Lower leg skin (tissue), 4 donors: ENCODE measurements around the gene LYZ. TPM values are rescaled to one million over a fixed set of nuclear protein-coding genes. Genes with fewer than 3 reads are reported as not detected.

Experiments used
- DNase-seq, 2 donors: peaks; one replicate each; pipeline ENCODE4 v3.0.0-alpha.2; 2019; ENCODE audit warnings: low spot score in 2 of 2
- H3K4me3 ChIP-seq: fragments of 200-600 bp; sonication (generic); 2 replicates; pipeline ENCODE4 v1.5.1; 2017; ENCODE audit warnings: mild to moderate bottlenecking, low read depth; ENCODE audit not compliant: poor library complexity, severe bottlenecking
- POLR2A ChIP-seq, 2 donors: fragments of 450-650 bp; IDR thresholded peaks; one replicate each; pipeline ENCODE4 v1.6.1; 2016 to 2017; ENCODE audit warnings: antibody characterized with exemption in 2 of 2, mild to moderate bottlenecking in 1 of 2, moderate library complexity in 1 of 2
- WGBS, 2 donors: methylation state at CpG; one replicate each; pipeline ENCODE4 v1.1.5; 2018; 5-methylcytosine and 5-hydroxymethylcytosine counted together
- intact Hi-C: fragments of 100-400 bp; cut with DNase I; formaldehyde crosslinking; loops from one replicate; pipeline ENCODE4 v1.15.0; 2023; ENCODE audit warnings: low total_unique reads
- total RNA-seq, 4 donors: library from RNA; depleted of rRNA; stranded (reverse); fragments of >200 nt; gene quantifications; one replicate each; pipeline ENCODE4 v1.1.0, GENCODE V29; 2016
- TF ChIP-seq, protein P1 (sequence below), 3 donors: fragments of 450-650 bp; IDR thresholded peaks; one replicate each; pipeline ENCODE4 v1.5.1; 2016; ENCODE audit warnings: antibody characterized with exemption in 3 of 3, mild to moderate bottlenecking in 3 of 3, moderate library complexity in 2 of 3

LYZ gene
- total RNA-seq, 4 donors from 2014 or later: 6.8 to 27.8 (median 18.8) TPM

DNA sequence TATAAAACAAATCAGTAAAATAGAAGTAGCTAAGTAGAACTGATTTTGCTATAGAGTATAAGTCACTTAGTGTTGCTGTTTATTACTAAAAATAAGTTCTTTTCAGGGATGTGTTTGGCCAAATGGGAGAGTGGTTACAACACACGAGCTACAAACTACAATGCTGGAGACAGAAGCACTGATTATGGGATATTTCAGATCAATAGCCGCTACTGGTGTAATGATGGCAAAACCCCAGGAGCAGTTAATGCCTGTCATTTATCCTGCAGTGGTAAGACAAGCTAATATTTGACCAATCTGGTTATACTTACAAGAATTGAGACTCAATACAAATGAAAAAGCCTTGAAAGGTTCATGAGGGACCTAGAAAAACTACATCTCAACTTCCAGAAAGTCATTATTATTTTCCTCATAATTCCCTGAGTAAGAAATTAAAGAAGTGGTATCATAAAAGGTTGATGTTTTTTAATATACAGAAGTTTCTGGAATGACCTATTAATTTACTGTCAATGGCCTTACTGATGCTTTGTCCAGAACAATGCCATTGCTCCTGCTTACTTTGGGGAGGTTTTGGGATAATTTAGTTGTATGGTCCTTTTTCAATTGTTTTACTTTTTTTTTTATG, 1.9 kb downstream of the LYZ start:
- intact Hi-C loops: no loop called here
- DNase-seq: no peak
- WGBS, 2 donors: 72 to 83% methylated on average over 2 of the region's 2 CpGs
- H3K4me3 ChIP-seq: no peak overlapping the region
- TF ChIP-seq, protein P1, sequence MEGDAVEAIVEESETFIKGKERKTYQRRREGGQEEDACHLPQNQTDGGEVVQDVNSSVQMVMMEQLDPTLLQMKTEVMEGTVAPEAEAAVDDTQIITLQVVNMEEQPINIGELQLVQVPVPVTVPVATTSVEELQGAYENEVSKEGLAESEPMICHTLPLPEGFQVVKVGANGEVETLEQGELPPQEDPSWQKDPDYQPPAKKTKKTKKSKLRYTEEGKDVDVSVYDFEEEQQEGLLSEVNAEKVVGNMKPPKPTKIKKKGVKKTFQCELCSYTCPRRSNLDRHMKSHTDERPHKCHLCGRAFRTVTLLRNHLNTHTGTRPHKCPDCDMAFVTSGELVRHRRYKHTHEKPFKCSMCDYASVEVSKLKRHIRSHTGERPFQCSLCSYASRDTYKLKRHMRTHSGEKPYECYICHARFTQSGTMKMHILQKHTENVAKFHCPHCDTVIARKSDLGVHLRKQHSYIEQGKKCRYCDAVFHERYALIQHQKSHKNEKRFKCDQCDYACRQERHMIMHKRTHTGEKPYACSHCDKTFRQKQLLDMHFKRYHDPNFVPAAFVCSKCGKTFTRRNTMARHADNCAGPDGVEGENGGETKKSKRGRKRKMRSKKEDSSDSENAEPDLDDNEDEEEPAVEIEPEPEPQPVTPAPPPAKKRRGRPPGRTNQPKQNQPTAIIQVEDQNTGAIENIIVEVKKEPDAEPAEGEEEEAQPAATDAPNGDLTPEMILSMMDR (IDR thresholded peaks at IDR 0.05): no peak
- no peak for TF ChIP-seq POLR2A (IDR thresholded peaks at IDR 0.05)

DNA sequence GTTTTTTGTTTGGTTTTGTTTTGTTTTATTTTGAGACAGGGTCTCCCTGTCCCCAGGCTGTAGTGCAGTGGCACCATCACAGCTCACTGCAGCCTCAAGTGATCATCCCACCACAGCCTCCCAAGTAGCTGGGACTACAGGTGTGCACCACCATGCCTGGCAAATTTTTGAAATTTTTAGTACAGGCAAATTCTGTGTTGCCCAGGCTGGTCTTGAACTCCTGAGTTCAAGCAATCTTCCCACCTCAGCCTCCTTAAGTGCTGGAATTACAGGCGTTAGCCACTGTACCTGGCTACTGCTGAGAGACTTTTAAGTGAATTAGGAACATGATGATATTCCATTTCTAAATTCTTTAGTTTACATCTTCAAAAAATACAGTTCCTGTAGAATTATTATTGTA, 2.6 kb downstream of the LYZ start:
- no peak for TF ChIP-seq POLR2A (IDR thresholded peaks at IDR 0.05)
- TF ChIP-seq, protein P1 (IDR thresholded peaks at IDR 0.05): no peak
- no peak overlapping the region for H3K4me3 ChIP-seq
- intact Hi-C loops: no loop called here
- WGBS, 2 donors: 81 to 84% methylated on average over 1 of the region's 1 CpG
- DNase-seq: no peak

- intact Hi-C loops: no loop called here
- TF ChIP-seq, protein P1 (IDR thresholded peaks at IDR 0.05): no peak
- TF ChIP-seq POLR2A (IDR thresholded peaks at IDR 0.05): no peak
- no peak for DNase-seq
- H3K4me3 ChIP-seq: no peak overlapping the region
- WGBS, 2 donors: 82 to 85% methylated on average over 2 of the region's 2 CpGs
These were observed 3.5 kb downstream of the LYZ start for GRCh38 chr12:69351462-69352236.

DNA sequence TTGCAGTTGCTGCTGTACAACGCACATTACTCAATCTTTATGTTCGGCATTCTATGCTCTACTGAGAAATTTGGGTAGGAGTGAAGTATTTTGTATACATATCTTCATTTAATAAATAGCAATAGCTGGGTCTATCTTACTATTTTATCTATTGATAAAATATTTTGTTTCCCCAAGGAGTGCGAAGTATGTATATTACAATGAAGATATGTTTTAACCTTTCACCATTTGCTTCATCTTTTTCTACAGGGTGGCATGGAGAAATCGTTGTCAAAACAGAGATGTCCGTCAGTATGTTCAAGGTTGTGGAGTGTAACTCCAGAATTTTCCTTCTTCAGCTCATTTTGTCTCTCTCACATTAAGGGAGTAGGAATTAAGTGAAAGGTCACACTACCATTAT, 4.7 kb downstream of the LYZ start:
- no peak for DNase-seq
- intact Hi-C loops: no loop called here
- H3K4me3 ChIP-seq: no peak overlapping the region
- WGBS, 2 donors: 90 to 91% methylated on average over 5 of the region's 5 CpGs
- TF ChIP-seq, protein P1 (IDR thresholded peaks at IDR 0.05): no peak
- no peak for TF ChIP-seq POLR2A (IDR thresholded peaks at IDR 0.05)

DNA sequence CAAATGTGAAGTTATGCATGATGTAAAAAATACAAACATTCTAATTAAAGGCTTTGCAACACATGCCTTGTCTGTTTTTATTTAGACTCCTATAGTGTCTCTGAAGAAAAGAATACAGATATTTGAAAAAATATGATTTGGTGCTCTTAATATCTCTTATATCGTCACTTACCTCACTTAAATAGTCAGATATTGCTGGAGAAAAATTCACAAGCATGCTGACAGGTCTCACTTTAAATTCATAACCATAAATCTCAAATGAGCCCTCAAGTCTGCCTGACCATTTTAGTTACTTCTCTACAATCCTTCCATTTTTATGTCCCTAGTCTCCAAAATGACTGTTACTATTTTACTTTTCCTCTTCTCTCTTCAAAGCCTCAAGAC, 6.0 kb downstream of the LYZ start:
- TF ChIP-seq POLR2A (IDR thresholded peaks at IDR 0.05): no peak
- TF ChIP-seq, protein P1 (IDR thresholded peaks at IDR 0.05): no peak
- no peak overlapping the region for H3K4me3 ChIP-seq
- DNase-seq: no peak
- 82 to 83% methylated on average over 1 of the region's 1 CpG for WGBS, 2 donors
- intact Hi-C loops: no loop called here
